Measurements from ENCODE around the gene CCDC74B.

DNA sequence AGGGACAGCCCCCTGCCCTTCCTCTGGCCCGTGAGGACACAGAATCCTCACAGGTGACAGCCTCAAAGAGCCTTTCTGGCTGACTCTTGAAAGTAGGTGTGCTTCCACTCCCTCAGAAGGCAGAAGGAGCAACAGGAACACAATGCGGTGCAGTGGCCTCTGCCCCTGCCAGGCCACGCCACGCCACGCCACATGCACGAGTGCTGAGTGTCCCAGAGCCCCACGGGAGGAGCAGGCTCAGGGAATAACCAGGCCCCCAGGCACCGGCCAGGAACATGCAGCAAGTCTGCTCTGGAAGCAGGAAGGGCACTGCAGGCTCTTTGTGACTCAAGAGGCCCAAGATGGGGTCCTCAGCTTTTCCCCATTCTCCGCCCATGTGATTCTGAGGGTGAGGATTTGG is 18.1 kb upstream of the CCDC74B start:
- TF ChIP-seq POLR2AphosphoS5 (IDR thresholded peaks at IDR 0.05; ENCODE audit: low read depth, low read length) (no peak), SPI1 (IDR thresholded peaks at IDR 0.05; ENCODE audit: low read depth, low read length) (no peak)

Measured in GM12891 (cell line).